CD4-positive, alpha-beta T cell treated with Interleukin-2 at 100 ng/mL for 4 hours (primary cell): ENCODE results near the gene KCNT1.

ENCODE experiments used
- DNase-seq: peaks from one replicate; pipeline ENCODE4 v3.0.0-alpha.2; 2020; ENCODE audit warnings: low spot score

KCNT1 gene

DNA sequence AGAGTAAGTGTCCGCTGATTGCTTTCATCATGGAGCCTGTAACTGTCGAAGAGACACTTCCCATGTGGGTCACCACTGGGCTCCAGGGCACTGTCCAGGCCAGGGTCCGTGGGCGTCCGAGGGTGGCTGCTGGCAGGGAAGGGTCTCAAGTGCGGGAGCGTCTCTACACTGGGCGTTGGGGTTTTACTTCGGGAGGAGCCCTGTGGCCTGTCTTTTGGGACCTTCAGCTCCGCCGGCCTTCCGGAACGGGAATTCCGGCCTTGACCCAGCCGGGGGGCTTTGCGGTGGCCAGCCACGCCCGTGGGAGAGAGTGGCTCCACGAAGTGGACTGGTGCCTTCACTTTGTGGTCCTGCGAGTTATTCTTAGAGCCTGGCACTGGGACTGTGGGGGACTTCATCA lies 119.1 kb downstream of the KCNT1 start:
- no peak for DNase-seq

DNA sequence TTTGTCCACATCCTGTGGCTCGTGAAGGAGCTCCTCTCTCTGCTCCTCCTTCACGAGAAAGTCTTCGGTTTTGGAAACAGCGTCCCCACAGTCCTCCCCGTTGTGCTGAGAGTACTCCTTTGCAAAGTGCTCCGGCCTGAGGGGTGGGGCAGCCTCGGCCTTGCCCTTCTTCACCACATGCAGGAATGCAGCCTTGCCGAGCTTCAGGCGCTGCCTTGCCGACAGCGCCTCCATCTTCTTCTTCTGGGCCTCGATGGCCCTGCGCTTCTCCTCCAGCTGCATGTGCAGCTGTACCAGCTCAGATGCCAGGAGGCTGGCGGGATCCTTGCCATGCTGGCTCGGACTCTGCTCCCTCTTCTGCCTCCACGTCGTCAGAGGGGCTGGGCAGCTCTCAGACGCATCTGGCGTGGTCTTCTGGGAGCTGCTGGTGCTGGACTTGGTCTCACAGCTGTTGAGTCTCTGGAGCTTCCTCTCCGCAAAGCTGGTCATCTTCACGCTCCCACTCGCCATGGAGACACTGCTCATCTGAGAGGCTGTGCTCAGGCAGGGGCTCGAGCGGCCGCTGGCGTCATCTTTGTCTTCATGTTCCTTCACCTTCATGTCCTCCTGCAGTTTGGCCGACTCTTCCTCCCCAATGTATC lies 119.9 kb downstream of the KCNT1 start:
- DNase-seq = no peak

DNA sequence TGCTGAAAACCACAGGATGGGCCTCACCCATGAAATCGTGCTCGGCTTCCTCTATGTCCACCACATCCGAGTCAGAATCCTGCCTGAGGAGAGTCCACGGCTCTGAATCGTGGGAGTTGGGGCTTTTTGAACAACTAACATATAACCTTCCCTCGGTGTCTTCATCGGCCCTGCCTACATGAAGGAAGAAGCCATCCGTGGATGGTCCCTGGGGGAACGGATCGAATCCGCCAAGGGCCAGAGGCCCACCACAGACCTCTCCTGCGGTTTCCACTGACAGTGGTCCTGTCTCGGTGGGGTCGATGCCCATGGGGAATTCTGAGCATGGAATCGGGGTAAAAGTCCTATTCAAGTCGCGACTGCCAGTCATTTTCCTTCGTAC lies 120.4 kb downstream of the KCNT1 start:
- no peak for DNase-seq

DNA sequence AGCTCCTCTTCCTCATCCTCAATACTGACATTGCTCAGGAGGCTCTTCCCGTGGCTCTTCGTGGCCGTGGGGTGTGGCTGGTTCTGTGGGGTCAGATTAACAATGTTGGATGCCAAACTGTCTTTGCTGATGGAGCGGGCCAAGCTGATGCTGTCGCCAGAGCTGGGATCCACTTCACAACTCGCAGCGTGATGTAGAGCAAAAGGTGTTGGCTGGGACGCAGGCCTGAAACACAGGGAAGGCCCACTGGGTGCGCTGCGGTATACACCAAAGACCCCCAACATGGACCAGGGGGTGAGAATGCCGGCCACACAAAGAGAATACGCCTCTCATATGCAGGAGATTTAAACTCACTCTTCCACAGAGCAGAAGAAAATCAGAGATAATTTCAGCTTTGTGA lies 121.1 kb downstream of the KCNT1 start:
- DNase-seq = no peak

- no peak for DNase-seq
Measured at GRCh38 chr9:135825435-135826187, 123.6 kb downstream of the KCNT1 start.

DNA sequence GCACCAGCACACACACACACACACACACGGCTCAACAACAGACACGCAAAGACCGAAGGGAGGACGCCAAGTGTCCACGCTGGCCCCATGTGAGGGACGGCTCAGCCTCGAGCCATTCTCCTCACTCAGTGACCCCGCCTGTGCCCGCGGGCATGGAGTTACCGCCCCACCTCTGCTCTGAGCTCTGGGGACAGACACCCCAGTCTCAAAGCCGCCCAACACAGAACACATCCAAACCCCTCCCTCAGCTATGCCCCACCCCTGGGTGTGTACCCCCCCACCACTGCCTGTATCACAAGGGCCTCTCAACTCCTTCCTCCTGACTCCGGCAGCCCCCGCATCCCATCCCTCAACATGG lies 124.2 kb downstream of the KCNT1 start:
- DNase-seq = no peak

DNA sequence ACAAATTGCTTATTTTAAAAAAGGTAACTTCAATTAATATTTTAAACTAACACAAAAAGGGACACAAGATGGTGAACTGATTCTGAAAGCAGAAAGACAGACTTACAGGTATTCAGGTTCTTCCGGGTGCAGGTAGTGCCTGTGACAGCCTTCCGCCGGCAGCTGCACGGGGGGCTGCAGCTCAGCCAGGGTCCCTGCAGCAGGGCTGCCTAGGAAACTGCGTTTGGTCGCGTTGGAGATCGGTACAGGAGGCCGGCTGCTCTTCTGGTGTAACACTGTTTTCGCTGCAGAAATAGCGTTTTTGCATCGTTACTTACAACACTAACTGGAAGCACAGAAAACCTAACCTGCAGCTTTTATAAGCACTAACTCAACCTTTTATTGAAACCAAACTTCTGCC lies 125.3 kb downstream of the KCNT1 start:
- DNase-seq = no peak

DNA sequence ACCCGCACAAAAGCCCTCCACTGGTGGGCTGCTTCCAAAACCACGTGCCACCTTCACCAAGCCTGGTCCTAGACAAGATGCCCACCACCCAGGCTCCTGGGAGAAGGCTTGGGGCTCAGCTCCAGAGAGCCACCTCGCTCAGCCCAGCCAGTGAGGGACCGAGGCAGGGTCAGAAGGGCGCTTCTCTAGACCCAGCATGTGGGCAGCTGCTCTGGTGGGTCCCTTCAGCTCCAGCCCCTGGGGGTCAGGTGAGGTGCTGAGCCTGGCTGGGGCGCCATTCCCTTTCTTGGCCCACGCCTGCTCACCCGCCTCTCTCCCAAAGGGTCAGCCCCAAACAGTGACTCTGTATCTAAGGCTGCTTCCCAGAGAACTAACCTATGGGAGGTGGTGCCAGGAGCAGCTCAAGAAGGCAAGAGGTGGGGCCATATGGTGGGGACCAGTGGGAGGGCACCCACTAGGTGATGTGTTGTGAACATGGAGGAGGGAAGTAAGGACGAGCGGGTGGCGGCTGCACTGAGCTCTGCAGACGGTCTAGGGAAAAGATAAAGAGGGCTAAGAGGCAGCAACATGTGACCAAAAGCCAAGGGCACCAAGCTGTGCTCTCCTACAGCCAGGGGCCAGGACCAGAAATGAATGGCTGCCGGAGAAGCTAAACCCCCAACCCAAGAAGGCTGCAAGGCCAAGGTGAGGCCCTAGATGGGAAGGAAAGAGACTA lies 126.0 kb downstream of the KCNT1 start:
- DNase-seq = no peak

GRCh38 chr9:135828656-135829055 lies 126.7 kb downstream of the KCNT1 start:
- DNase-seq = no peak

- no peak for DNase-seq
Measured at GRCh38 chr9:135830496-135830895, 128.5 kb downstream of the KCNT1 start.

- no peak for DNase-seq
Measured at GRCh38 chr9:135833864-135834263, 131.9 kb downstream of the KCNT1 start.

DNA sequence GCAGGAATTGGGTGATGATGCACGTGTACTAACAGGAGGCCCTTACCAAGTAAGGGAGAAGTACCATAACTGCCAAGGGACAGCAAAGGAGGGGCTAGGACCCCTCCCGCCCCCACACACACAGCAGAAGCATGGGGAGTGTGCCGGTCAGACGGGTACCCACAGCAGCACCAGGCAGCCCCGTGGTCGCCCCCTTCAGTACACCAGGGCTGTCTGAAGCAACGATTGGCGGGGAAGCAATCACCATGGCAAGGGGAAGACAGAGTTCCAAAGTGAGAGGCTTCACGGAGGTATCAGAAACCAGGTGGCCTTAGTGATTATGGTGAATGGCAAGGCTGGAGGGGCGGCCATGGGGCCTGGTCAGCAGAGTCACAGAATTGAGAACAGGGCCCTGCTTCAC lies 133.1 kb downstream of the KCNT1 start:
- DNase-seq = no peak

GRCh38 chr9:135839516-135839915 lies 137.5 kb downstream of the KCNT1 start:
- no peak for DNase-seq

DNA sequence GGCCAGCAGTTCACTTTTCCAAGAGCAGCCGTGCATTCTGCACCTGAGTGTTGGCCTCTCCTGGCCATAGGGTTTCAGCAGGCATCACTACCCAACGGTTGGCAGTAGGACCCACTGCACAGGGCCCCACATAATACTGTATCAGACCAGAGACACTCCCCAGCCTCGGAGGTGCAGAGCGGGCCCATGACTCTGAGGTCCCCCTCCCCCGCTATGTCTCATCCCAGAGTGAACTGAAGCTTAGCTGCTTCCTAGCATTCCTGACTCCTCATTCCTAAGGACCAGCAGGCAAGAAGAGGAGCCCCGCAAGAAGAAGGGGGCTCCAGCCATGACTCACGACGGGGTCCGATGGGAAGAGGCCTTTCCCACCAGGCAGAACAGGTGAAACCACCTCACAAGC lies 138.1 kb downstream of the KCNT1 start:
- DNase-seq = no peak

DNA sequence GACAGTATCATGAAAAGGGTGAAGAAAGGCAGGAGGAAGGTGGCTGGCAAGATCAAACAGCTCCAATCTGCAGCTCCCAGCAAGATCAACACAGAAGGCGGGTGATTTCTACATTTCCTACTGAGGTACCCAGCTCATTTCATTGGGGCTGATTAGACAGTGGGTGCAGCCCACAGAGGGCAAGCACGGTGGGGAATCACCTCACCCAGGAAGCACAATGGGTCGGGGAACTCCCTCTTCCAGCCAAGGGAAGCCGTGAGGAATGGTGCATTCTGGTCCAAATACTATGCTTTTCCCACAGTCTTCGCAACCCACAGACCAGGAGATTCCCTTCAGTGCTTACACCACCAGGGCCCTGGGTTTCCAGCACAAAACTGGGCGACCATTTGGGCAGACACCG lies 138.6 kb downstream of the KCNT1 start:
- DNase-seq = no peak
